NB4 (cell line): ENCODE results near the gene UBTD2.
A peak's percentile ranks its signal among the peaks of the same experiment; 100 is the strongest.

ENCODE experiments used
- DNase-seq: peaks from one replicate; pipeline ENCODE4 v3.0.0; 2010; ENCODE audit warnings: low read depth
- H3K4me3 ChIP-seq: one replicate; pipeline ENCODE4 v1.5.1; 2011; ENCODE audit warnings: mild to moderate bottlenecking, low read depth, low read length, moderate library complexity
- CTCF ChIP-seq: IDR thresholded peaks from one replicate; pipeline ENCODE4 v1.5.1; 2012; ENCODE audit warnings: low read depth, low read length
- MAX ChIP-seq: IDR thresholded peaks from 2 replicates; pipeline ENCODE4 v1.6.1; 2011; ENCODE audit warnings: low read depth, low read length
- MYC ChIP-seq: IDR thresholded peaks from 2 replicates; pipeline ENCODE4 v1.6.1; 2011; ENCODE audit warnings: low read depth, low read length
- POLR2A ChIP-seq: IDR thresholded peaks from 2 replicates; pipeline ENCODE4 v1.6.1; 2011; ENCODE audit warnings: mild to moderate bottlenecking; ENCODE audit not compliant: insufficient read length; ENCODE audit errors: extremely low read depth

Gene UBTD2

GRCh38 chr5:172188033-172188892 is 95.3 kb downstream of the UBTD2 start, which contains the start of gene STK10:
STK10 (minus strand) TSS chr5:172188224; CDS start chr5:172188042, 182 bp downstream.
- peak within 1 kb of the TSS; percentile 97 for H3K4me3 ChIP-seq
- peak; percentile 74 for TF ChIP-seq CTCF
- peak; percentile 76 for TF ChIP-seq MAX
- TF ChIP-seq POLR2A, result peak; percentile 50
- peak; percentile 82 for TF ChIP-seq MYC
- peak; percentile 97 for DNase-seq

GRCh38 chr5:172187118-172188032 is 96.2 kb downstream of the UBTD2 start:
- peak overlapping the region; percentile 97 for H3K4me3 ChIP-seq
- peak; percentile 84 for DNase-seq
- TF ChIP-seq MYC, result no peak; the same call in 1 of the 2 replicates
- TF ChIP-seq MAX, result peak; percentile 31; the same call in 1 of the 2 replicates
- no peak for TF ChIP-seq POLR2A

GRCh38 chr5:172186114-172186695 is 97.4 kb downstream of the UBTD2 start:
- TF ChIP-seq MYC (no peak), CTCF (no peak), POLR2A (no peak), MAX (no peak)
- peak overlapping the region; percentile 97 for H3K4me3 ChIP-seq
- no peak for DNase-seq

- H3K4me3 ChIP-seq, result peak overlapping the region; percentile 97
- TF ChIP-seq POLR2A (no peak), MYC (no peak), CTCF (no peak), MAX (no peak)
- DNase-seq, result no peak
Observed at GRCh38 chr5:172185096-172185461, 98.5 kb downstream of the UBTD2 start.

GRCh38 chr5:172183881-172184280 is 99.7 kb downstream of the UBTD2 start:
- H3K4me3 ChIP-seq, result peak overlapping the region; percentile 97
- TF ChIP-seq CTCF (no peak), POLR2A (no peak), MAX (no peak), MYC (no peak)
- no peak for DNase-seq
